Activated T-cell treated with anti-CD3 and anti-CD28 coated beads, Interleukin-2, amount 50 U/mL, for 48 hours (primary cell): ENCODE measurements around the gene PML.
"Not testable (repeated sequence)": the region's sequence is repeated elsewhere in the genome, so short reads cannot be mapped to it uniquely, and the experiment has no call there.

Experiments used
- DNase-seq, 2 experiments: peaks; one replicate each; pipeline ENCODE4 v3.0.0-alpha.2; 2020

The PML gene

GRCh38 chr15:74042603-74043424 lies 48.3 kb downstream of the PML start:
- no peak for DNase-seq

- DNase-seq, result no peak
Measured at GRCh38 chr15:74043425-74044266, 49.1 kb downstream of the PML start.

- no peak for DNase-seq
Measured at GRCh38 chr15:74044267-74045110, 50.0 kb downstream of the PML start.

DNA sequence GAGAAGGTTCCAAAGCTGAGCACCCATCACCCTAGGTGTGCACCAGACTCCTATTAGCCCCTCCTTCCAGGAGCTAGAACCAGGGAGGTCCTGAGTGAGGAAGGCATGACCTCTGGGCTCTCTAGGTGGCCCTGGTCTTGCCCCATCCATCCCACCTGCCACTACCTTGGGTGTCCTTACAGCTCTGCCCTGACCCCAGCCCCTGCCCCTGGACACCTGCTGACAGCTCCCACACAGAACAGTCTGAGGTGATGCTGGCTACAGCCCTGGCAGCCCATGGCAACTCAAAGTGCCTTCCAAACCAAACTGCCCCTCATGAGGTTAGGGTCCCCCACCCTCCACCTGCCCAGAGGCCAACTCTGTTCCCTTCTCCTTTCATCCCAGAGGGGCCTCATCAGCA lies 50.7 kb downstream of the PML start:
- DNase-seq, result no peak

- DNase-seq, result no peak
Measured at GRCh38 chr15:74045636-74046274, 51.2 kb downstream of the PML start.

DNA sequence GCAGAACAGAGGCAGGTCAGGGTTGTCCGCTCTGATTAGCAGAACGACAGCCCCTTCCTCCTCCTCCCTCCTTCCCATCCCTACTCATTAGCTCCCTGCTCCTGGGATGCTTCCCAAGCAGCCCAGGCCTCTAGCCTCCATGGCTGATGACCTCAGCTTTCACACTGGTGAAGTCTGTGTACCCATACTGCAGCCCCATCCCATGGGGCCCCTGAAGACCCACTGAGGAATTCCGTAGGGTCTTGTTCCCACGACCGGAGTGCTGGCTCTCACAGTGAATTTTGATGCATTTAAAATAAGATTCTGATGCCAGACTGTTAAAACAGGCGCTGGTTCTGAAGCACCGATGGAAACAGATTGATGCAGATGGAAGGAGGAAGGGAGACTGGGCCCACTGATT lies 51.8 kb downstream of the PML start:
- no peak for DNase-seq

GRCh38 chr15:74050127-74050526 lies 55.6 kb downstream of the PML start:
- no peak for DNase-seq

- no peak for DNase-seq
Measured at GRCh38 chr15:74050556-74051234, 56.2 kb downstream of the PML start.

DNA sequence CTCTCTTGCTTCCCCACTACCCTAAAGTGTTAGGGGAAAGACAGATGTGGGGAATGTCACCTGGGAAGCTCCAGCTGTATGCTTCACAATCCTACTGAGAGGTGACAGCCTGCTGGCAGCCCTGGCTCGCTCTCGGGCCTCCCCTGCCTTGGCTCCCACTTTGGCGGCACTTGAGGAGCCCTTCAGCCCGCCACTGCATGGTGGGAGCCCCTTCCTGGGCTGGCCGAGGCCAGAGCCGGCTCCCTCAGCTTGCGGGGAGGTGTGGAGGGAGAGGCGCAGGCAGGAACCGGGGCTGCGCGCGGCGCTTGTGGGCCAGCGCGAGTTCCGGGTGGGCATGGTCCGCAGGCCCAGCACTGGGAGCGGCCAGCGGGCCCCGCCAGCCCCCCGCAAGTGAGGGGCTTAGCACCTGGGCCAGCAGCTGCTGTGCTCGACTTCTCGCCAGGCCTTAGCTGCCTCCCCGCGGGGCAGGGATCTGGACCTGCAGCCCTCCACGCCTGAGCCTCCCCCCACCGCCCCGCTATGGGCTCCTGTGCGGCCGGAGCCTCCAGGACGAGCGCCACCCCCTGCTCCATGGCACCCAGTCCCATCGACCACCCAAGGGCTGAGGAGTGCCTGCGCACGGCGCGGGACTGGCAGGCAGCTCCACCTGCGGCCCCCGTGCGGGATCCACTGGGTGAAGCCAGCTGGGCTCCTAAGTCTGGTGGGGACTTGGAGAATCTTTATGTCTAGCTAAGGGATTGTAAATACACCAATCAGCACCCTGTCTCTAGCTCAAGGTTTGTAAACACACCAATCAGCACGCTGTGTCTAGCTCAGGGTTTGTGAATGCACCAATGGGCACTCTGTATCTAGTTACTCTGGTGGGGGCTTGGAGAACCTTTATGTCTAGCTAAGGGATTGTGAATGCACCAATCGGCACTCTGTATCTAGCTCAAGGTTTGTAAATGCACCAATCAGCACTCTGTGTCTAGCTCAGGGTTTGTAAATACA lies 58.0 kb downstream of the PML start:
- not testable (repeated sequence) for DNase-seq

- DNase-seq, result no peak
Measured at GRCh38 chr15:74053517-74053916, 59.0 kb downstream of the PML start.

DNA sequence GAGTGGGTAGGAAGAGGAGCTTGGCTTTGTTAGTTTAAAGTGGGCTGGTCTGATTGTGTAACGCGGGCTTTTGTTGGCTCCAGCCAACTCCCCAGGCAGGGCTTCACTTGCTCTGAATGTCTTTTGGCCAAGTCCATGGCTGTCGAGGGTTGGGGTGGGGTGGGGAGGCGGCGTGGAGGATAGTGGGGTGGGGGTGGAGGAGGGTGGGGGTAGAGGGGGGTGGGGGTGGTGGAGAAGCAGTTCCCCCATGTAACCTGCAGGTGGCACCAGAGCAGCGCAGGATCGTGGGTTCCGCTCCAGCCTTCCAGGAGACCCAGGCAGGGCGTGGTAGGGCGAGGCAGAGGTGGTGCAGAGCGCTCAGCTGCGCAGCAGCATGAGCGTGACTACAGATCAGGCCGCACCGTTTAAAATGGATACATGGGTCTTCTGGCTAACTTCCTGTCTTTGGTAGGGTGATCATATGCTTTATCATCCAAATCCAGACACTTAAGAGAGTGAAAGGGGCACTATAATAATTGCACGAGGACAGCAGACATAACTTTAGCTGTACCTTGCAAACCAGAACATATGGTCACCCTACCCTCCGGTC lies 59.5 kb downstream of the PML start:
- peak; percentile 78 to 82 for DNase-seq

GRCh38 chr15:74055804-74056203 lies 61.3 kb downstream of the PML start:
- DNase-seq, result no peak

GRCh38 chr15:74056330-74056729 lies 61.8 kb downstream of the PML start:
- DNase-seq, result not testable (repeated sequence)

DNA sequence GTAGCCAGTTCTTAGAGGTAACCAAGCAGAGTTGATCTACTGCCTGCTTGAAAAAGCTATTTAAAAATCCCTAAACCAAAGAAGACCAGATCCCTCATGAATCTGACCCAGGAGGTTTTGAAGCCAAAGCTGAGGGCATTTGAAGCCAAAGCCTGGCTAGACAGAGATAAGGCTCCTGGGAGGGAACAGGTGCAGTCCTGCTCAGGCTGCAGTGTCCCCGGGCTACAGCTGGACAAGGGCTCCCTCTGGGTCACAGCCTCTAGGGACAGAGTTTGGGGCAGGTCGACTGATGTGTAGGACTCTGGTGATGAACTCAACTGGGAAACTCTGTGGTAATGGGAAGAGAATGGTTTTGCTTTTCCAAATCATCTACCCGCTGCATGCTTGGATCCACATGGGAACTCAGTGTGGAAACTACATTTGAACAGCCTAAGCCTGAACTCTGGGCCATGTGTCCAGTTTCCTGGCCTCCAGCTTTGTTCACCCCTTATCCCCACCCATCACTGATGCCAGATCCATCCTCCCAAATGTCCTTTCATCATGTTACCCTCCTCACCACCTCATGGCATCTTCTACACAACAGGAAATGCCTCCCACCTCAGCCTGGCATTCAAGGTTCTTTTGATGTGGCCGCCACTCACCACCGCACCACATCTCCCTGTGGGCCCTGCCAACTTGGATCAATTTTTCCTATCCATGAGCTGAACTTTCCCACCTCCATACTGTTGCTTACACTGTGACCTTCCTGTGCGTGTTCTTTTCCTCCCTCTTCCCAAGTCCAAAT lies 64.7 kb downstream of the PML start:
- DNase-seq, result not testable (repeated sequence)

- DNase-seq, result no peak
Measured at GRCh38 chr15:74060251-74060650, 65.7 kb downstream of the PML start.

- no peak for DNase-seq
Measured at GRCh38 chr15:74062236-74062635, 67.7 kb downstream of the PML start.

DNA sequence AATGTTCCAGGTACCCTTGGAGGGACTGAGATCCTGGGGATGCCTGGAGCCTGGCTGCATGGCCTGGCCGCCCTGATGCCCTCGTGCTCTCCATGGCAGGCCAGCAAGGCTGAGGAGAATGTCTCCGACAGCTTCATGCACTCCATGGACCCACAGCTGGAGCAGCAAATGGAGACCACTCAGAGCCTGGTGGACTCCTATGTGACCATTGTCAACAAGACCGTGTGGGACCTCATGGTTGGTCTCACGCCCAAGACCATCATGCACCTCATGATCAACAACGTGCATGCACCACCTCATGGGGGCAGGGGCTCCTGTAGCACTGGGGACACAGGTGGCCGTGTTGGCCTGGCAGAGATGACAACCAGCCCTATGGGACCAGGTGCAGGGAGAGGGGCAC lies 68.2 kb downstream of the PML start:
- no peak for DNase-seq

DNA sequence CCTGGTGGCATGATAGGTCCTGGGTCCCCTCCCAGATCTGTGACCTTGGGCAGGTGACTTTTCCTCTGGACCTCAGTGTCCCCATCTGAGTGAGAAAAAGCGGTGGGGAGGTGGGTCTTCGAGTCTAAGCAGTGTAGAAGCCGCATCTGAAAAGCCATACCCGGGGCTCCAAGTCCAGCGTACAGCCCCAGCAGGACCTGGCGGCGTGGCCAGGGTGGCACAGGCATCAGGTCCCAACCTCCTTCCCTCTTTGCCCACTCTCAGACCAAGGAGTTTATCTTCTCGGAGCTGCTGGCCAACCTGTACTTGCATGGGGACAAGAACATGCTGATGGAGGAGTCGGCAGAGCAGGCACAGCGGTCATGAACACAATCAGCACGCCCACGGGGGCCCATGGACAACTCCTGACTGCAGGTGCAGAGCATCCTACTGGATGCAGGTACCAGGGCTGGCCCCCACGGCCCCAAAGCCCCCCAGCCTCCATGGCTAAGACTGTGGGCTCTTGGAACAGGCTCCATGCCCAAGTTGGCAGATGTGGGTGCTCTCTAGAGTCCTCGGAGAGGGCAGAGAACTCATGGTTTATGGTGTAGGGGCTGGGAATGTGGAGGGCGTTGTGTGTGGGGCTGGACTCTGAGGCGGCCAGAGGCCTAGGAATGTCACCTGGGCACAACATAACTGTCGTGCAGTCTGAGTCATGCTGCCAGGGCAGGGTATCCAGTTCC lies 69.1 kb downstream of the PML start:
- peak in 1 of 2 experiments; percentile 10 for DNase-seq

- DNase-seq, result peak in 1 of 2 experiments; percentile 6
Measured at GRCh38 chr15:74064183-74064582, 69.7 kb downstream of the PML start.
